NCI-H2196 treated with DMSO at 0.1 percent for 48 hours (cell line): ENCODE results near the gene RELL1.

ENCODE experiments used
- DNase-seq: peaks from one replicate; lab custom pipeline; 2025; ENCODE audit not compliant: unreplicated experiment; lab: John Stamatoyannopoulos, UW

Gene RELL1

GRCh38 chr4:37641886-37642849 is 44.0 kb downstream of the RELL1 start:
- DNase-seq: no peak

- DNase-seq: no peak
These were observed 44.8 kb downstream of the RELL1 start for GRCh38 chr4:37641352-37641751.

DNA sequence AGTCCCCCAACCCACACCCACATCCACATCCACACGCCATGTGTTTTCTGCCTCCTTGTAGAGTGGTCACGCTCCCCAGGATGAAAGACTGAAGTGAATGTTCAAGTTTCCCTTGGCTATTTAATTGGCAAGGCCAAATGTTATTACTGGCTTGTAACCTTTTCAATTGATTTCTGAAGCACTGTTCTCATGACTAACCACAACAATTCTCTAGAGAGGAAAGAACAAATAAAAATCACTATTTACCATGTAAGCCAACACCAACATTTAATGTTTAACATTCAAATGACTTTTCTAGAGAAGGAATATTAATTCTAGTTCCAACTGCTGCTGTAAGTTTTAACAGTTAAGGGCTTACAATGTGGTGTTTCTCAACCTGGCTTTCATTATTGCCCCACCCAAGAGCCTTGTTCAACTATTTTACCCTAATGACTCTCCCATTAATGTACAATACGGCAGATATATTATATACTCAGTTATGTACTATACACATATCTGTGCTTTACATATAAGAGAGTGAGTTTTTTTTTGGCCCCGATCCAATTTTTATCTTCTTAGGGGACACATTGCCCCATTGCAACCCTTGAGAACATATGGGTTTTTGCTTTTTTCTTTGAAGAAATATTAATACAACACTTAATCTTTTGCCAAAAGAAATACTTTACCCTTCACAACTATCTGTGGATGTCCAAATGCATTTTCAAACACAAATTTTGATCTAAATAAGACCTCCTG is 46.5 kb downstream of the RELL1 start:
- peak; percentile 48 for DNase-seq

DNA sequence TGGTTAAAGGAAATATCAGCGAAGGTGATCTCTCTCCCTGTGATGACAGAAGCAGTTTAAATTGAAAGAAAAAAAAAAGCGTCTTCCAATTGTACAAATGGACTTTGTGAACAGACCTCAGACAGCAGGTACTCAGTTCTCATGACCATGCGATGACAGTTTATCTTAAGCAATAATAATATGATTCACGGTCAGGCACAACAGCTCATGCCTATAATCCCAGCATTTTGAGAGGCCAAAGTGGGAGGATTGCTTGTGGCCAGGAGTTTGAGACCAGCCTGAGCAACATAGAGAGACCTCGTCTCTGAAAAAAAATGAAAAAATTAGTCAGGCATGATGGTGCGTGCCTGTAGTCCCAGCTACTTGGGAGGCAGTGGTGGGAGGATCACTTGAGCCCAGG is 51.0 kb downstream of the RELL1 start:
- DNase-seq: no peak

DNA sequence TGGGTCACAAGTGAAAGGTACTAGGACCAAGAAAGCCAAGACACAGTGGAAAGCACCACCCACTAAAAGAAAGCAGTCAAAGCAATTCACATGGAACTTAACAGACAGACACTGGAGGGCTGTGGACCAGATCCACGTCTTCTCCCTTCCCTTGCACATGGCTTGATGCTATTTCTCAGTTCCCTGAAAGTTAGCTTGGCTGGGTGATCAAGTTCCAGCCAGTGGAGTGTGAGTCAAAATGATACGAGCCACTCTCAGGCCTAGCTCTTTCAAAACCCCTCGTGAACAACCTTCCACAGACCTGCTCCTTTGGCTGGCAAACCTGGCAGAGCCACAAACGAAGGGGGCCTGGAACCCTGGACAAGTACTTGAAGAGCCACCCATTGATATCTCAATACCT is 52.0 kb downstream of the RELL1 start:
- no peak for DNase-seq

- DNase-seq: no peak
These were observed 53.3 kb downstream of the RELL1 start for GRCh38 chr4:37632836-37633235.

- no peak for DNase-seq
These were observed 54.6 kb downstream of the RELL1 start for GRCh38 chr4:37631551-37631950.

DNA sequence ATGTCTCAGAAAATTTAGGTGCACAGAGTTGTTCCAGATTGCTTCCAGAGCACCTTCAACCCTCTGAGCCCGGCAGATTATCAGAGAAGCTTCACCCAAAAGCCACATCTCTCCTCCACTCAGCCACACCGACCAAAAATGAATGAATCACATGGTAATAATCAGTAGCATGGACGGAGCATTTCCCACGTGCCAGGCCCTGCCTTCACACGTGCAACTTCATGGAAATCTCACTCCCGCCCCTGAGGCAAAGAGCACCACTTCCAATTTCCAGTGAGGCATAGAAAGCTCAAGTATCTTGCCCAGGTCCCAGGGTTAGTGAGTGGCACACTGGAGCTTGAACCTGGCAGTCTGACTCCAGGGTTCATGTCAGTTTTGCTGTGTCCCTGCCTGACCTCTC is 56.5 kb downstream of the RELL1 start:
- DNase-seq: no peak

DNA sequence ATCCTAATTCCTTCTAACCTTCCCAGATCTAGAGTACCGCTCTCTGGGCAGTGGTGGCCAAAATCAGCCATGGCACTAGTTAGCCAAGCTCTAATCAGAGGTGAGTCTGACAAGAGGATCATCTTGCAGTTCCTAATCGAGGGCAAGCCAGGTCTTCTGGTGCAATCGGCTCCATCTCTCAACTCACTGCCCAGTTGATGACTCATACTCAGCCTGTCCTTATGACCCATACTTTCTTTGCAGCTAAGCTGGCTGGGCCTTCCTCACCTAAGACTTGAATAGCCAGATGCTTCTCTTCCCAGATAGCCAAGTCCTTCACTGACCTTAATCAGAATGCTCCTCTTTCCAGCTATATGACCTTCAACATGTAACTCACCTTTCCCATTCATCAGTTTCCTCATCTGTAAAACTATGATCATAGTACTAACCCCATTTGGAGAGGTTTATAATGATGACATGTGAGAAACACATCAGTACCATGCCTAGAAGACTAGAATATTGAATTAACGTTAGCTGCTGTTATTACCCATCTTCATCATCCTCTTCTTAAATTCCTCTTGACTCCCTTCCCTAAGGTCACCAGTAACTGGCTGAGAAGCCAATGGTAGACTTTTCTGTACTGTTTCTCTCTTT is 57.1 kb downstream of the RELL1 start:
- DNase-seq: peak; percentile 47

GRCh38 chr4:37627263-37627662 is 58.9 kb downstream of the RELL1 start:
- no peak for DNase-seq

DNA sequence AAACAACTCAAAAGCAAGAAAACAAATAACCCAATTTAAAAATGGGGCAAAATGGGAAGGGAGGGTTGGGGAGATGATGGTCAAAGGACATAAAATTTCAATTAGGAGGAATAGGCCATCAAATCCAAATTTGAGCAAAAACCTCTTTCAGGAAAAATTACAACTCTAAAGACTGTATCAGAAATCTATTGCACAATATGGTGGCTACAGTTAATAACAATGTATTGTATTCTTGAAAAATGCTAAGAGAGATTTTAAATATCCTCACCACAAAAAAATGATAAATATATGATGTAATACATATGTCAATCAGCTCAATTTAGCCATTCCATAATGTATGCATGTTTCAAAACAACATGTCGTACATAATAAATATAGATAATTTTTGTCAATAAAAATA is 60.7 kb downstream of the RELL1 start:
- no peak for DNase-seq

GRCh38 chr4:37623940-37624339 is 62.2 kb downstream of the RELL1 start:
- DNase-seq: no peak

GRCh38 chr4:37623125-37623524 is 63.1 kb downstream of the RELL1 start:
- no peak for DNase-seq

GRCh38 chr4:37620176-37620575 is 66.0 kb downstream of the RELL1 start:
- no peak for DNase-seq

- no peak for DNase-seq
These were observed 70.5 kb downstream of the RELL1 start for GRCh38 chr4:37615720-37616063.

DNA sequence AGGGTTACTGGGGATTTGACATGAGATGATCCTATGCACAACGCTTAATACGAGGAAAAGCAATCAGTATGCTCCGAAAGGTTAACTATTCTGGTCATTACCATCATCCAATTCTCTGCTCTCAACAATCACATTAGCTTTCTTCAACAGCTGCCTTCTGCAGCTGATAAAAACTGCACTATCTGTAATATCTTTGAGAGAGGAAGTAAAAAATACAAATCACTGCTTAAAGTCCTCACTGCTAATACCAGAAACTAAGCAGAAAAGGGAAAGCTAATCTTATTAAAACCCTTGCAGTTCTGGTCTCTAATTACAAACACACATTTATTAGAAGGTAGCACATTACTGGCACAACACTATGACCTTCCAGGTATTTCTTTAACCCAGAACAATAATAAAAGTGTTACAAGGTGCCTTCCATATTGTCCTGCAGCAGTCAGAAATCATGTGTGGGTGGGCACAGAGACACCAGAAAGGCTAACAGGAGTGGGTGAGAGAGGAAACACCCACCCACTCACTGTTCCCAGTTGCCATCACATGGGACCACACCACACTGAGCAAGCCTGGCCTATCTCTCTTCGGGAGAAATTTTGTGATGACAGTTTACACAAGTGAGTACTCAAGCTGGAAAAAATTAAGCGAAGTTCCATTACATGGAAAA is 71.0 kb downstream of the RELL1 start:
- no peak for DNase-seq

DNA sequence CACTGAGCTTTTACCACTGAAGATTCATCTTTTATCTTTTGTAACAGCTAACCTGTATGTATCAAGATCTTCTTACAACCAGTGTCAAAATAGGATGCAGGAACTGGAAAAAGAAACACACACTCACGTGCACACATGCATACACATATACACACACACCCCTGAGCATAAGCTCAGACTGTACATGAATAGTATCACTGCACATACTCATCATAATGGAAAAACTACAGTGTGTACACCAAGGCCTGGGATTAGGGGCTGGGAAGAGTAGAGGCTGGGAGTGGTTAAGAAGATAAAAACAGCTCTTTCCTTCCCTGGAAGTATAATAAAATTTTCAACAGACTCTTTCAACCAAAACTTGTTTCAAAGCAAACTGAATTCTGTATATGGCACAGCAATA is 73.4 kb downstream of the RELL1 start:
- DNase-seq: no peak

DNA sequence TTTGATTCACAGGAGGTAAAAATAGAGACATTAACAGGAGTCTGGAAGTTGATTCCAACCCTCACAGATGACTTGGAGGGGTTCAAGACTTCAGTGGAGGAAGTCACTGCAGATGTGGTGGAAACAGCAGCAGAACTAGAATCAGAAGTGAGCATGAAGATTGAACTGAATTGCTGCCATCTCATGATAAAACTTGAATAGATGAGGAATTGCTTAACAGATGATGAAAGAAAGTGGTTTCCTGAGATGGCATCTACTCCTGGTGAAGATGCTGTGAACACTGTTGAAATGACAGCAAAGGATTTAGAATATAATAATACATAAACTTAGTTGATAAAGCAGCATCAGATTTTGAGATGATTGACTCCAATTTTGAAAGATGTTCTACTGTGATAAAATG is 76.5 kb downstream of the RELL1 start:
- no peak for DNase-seq

DNA sequence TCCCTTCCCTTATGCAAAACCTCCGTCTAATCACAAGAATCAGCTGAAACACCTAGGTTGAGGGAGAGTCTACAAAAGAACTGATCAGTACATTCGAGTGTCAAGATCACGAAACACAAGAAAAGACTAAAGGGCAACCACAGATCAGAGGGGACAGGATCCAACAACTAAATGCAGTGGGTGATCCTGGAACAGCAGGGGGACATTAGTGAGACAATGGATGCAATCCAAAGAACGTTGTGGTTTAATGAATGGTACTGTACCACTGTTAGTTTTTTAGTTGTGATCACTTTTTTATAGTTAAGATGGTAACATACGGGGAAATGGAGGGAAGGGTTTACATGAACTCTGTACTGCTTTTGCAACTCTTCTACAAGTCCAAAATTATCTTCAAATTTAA is 79.2 kb downstream of the RELL1 start:
- no peak for DNase-seq

DNA sequence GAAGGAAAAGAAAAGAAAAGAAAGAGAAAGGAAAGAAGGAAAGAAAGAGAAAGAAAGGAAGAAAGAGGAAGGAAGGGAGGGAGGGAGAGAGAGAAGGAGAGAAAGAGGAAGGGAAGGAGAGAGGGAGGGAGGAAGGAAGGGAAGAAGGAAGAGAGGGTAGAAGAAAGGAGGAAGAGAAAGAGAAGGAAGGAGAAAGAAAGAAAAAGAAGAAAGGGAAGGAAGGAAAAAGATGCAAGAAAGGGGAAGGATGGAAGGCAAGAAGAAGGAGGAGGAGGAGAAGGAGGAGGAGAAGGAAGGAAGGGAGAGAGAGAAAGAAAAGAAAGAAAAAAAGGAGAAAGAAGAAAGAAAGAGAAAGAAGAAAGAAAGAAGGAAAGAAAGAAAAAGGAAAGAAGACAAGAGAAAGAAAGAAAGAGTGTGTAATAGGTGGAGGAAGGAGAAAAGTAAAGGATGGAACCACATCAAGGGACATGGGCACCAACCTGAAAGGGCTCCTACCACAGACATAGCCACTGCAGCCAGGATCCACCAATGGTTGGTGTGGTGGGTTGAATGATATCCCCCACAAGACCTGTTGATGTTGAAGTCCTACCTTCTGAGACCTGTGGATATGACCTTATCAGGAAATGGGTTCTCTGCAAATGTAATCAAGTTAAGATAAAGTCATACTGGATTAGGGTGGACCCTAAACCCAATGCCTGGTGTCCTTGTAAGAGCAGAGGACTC is 80.2 kb downstream of the RELL1 start:
- DNase-seq: no peak

DNA sequence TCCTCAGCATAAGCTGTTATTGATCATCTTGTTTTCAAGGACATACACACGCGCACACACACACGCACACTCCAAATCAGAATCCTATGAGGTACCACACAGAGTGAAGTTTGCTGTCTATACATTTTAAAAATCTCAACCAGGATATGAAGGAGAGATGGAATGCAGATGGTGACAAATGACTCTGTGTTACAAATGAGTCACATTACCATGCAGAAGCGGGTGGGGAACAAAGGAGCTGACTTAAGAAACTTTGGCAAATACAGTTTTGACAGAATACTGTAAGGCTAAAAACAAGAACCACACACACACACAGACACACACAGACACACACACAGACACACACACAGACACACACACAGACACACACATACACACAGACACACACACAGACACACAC is 81.7 kb downstream of the RELL1 start:
- no peak for DNase-seq
